Gastroesophageal sphincter (tissue), 3 donors: ENCODE measurements around the gene RUNDC1.

Experiments used
- EP300 ChIP-seq: sonication (generic); formaldehyde crosslinking; IDR thresholded peaks from one replicate; pipeline ENCODE4 v1.6.1; 2017; ENCODE audit warnings: antibody characterized with exemption, mild to moderate bottlenecking
- POLR2A ChIP-seq, 2 donors: fragments of 450-650 bp; IDR thresholded peaks; one replicate each; pipeline ENCODE4 v1.6.1; 2017; ENCODE audit warnings: antibody characterized with exemption in 2 of 2, mild to moderate bottlenecking in 2 of 2, moderate library complexity in 1 of 2
- POLR2AphosphoS5 ChIP-seq: sonication (generic); formaldehyde crosslinking; IDR thresholded peaks from one replicate; pipeline ENCODE4 v1.6.1; 2017; ENCODE audit warnings: antibody characterized with exemption
- TF ChIP-seq, protein P1 (sequence below), 4 experiments: fragments of 200-600 bp in 2 of 4; fragments of 450-650 bp in 2 of 4; sonication (generic) in 1 of 4; IDR thresholded peaks; one replicate each; pipeline ENCODE4 v1.5.1; 2017 to 2019; ENCODE audit warnings: antibody characterized with exemption in 4 of 4, mild to moderate bottlenecking in 2 of 4, moderate library complexity in 2 of 4

DNA sequence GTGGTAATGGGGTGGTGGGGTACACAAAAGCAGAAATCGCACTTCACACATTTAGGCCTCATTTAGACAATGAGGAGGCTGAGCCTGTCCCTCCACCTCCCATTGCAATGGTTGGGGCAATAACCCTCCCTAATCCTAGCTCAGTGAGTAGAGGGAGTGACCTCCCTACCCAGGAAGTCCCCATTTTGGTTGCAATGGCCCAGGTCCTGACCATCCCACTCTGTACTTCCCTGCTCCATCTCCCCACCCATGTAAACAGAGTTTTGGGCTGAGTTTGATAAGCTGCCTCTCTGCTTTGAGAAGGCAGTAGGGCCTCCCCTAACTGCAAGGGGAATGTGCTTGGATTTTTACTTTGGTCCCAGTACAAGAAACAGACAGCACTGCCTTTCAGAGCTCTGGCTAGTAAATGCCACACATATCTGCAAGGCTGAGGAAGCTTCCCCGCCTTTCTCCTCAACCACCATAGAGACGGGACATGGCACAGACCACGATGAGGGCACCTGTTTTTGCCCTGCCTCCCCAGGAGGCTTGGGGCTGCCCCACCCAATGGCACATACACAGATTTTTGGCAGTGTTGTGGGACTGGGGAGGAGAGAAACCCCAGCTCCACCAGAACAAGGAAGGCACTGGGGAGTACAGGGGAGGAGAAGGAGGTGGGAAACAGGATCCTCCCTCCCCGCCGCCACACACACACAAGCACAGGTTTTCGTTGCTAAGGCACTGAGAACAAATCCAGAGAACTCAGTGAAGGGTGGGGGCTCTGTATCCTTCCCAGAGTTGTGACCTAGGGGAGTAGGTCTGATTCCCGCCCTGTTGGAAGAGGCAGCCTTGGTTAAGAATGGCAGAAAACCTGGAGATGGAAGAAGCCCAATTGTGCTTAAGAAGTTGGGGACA, 34.5 kb downstream of the RUNDC1 start:
- TF ChIP-seq, protein P1, sequence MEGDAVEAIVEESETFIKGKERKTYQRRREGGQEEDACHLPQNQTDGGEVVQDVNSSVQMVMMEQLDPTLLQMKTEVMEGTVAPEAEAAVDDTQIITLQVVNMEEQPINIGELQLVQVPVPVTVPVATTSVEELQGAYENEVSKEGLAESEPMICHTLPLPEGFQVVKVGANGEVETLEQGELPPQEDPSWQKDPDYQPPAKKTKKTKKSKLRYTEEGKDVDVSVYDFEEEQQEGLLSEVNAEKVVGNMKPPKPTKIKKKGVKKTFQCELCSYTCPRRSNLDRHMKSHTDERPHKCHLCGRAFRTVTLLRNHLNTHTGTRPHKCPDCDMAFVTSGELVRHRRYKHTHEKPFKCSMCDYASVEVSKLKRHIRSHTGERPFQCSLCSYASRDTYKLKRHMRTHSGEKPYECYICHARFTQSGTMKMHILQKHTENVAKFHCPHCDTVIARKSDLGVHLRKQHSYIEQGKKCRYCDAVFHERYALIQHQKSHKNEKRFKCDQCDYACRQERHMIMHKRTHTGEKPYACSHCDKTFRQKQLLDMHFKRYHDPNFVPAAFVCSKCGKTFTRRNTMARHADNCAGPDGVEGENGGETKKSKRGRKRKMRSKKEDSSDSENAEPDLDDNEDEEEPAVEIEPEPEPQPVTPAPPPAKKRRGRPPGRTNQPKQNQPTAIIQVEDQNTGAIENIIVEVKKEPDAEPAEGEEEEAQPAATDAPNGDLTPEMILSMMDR (IDR thresholded peaks at IDR 0.05), result no peak
- TF ChIP-seq POLR2AphosphoS5, result no peak
- no peak for TF ChIP-seq POLR2A (IDR thresholded peaks at IDR 0.05)
- no peak for TF ChIP-seq EP300
